Fibroblast of the aortic adventitia (primary cell): Measurements from ENCODE around the gene MRPS18A. TPM values are rescaled to one million over a fixed set of nuclear protein-coding genes. Genes with fewer than 3 reads are reported as not detected.
A peak's percentile ranks its signal among the peaks of the same experiment; 100 is the strongest.
"Not testable (repeated sequence)": the region's sequence is repeated elsewhere in the genome, so short reads cannot be mapped to it uniquely, and the experiment has no call there.

Experiments used
- DNase-seq: peaks from one replicate; pipeline ENCODE4 v3.0.0-alpha.2; 2010; ENCODE audit warnings: low read depth
- H3K4me3 ChIP-seq: 2 replicates; pipeline ENCODE4 v1.5.1; 2011; ENCODE audit warnings: low read depth, mild to moderate bottlenecking, control low read depth, low read length, moderate library complexity
- total RNA-seq: library from RNA; depleted of rRNA; stranded (reverse); fragments of >200 nt; gene quantifications from 2 replicates; pipeline ENCODE4 v1.2.3, GENCODE V29; 2012; ENCODE audit warnings: low replicate concordance
- TF ChIP-seq, protein P1 (sequence below): IDR thresholded peaks from 2 replicates; pipeline ENCODE4 v1.5.1; 2011; ENCODE audit warnings: mild to moderate bottlenecking, low read length, control low read depth, inconsistent platforms; ENCODE audit not compliant: insufficient read depth

MRPS18A gene
- total RNA-seq, 1 donor, result 32.4 TPM

DNA sequence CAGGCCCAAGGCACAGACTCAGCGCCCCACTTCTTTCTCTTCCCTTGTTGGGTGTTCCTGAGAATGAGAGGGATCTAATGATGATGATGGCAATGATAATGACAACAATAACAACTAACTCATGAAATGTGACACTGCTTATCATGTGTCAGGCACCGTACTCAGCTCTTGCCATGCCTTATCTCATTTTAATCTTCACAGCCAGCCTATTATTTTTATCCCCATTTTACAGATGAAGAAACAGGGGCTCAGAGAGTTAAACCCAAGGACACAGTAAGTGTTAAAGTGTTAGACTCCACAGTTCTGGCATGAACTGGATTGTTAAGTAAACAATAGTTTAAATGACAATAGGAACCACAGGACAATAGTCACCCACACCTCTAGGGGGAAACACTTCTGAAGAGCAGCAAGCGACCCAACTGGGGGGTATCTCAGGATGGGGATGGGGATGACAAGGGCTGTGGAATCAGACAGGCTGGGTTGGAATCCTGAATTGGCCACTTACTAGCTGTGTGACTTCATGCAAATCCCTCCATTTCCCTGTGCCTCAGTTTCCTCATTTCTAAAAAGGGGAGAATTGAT is 30.3 kb downstream of the MRPS18A start:
- H3K4me3 ChIP-seq, result no peak overlapping the region
- no peak for DNase-seq
- TF ChIP-seq, protein P1, sequence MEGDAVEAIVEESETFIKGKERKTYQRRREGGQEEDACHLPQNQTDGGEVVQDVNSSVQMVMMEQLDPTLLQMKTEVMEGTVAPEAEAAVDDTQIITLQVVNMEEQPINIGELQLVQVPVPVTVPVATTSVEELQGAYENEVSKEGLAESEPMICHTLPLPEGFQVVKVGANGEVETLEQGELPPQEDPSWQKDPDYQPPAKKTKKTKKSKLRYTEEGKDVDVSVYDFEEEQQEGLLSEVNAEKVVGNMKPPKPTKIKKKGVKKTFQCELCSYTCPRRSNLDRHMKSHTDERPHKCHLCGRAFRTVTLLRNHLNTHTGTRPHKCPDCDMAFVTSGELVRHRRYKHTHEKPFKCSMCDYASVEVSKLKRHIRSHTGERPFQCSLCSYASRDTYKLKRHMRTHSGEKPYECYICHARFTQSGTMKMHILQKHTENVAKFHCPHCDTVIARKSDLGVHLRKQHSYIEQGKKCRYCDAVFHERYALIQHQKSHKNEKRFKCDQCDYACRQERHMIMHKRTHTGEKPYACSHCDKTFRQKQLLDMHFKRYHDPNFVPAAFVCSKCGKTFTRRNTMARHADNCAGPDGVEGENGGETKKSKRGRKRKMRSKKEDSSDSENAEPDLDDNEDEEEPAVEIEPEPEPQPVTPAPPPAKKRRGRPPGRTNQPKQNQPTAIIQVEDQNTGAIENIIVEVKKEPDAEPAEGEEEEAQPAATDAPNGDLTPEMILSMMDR, result no peak

DNA sequence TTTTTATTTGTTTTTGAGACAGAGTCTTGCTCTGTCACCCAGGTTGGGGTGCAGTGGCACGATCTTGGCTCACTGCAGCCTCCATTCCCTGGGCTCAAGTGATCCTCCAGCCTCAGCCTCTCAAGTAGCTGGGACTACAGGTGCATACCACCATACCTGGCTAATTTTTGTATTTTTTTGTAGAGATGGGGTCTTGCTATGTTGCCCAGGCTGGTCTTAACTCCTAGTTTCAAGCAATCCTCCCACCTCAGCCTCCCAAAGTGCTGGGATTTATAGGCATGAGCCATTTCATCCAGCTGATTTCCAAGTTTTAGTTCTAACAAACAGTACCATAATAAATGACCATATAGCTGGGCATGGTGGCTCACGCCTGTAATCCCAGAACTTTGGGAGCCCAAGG is 34.8 kb downstream of the MRPS18A start:
- DNase-seq, H3K4me3 ChIP-seq: not testable (repeated sequence)

DNA sequence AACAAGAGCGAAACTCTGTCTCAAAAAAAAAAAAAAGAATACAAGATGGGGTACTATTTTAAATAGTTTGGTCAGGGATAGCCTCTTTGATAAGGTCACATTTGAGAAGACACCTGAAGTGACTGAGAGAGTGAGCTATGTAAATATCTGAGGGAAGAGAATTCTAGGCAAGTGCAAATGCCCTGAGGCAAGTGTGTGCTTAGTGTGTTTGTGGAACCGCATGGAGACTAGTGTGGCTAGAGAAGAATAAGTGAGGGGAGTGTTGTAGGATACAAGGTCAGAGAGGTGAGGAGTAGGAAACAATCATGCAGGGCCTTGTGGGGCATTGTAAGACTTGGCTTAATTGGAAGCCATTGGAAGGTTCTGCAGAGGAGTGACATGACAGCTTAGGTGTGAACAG is 39.3 kb downstream of the MRPS18A start:
- no peak overlapping the region for H3K4me3 ChIP-seq
- TF ChIP-seq, protein P1, result no peak
- DNase-seq, result no peak

DNA sequence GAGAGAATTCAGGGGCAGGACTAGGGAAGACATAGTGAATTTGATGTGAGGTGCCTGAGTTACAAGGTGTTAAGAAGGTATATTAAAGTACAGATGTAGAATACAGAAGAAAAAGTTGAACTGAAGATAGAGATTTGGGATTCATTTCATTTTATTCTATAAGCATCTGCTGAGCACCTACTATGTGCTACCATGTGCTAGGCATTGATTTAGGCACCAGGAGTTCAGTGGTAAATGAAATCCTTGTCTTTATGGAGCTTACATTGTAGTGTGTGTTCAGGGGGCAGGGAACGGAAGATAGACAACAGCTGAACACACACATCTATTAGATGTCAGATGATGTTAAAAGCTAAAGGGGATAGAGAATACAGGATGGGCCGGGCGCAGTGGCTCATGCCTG is 40.0 kb downstream of the MRPS18A start:
- H3K4me3 ChIP-seq, result no peak overlapping the region
- TF ChIP-seq, protein P1, result no peak
- DNase-seq, result no peak

DNA sequence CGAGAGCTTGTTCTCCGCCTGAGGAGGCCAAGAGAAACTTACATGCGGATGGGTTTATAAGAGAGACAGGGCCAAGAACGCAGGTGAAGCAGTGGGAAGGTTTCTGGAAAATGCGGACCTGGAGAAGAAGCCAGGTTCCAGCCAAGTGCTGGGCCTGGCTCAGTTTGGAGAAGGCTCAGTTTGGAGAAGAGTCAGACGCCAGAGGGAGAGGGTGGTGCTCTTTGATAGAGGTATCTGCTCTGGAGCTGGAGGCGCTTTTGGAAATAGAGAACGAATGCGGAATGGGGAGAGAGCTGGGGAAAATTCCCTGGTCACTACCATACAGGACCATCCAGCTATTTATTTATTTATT is 42.0 kb downstream of the MRPS18A start:
- no peak for DNase-seq
- H3K4me3 ChIP-seq, result peak overlapping the region; percentile 61
- TF ChIP-seq, protein P1, result no peak

DNA sequence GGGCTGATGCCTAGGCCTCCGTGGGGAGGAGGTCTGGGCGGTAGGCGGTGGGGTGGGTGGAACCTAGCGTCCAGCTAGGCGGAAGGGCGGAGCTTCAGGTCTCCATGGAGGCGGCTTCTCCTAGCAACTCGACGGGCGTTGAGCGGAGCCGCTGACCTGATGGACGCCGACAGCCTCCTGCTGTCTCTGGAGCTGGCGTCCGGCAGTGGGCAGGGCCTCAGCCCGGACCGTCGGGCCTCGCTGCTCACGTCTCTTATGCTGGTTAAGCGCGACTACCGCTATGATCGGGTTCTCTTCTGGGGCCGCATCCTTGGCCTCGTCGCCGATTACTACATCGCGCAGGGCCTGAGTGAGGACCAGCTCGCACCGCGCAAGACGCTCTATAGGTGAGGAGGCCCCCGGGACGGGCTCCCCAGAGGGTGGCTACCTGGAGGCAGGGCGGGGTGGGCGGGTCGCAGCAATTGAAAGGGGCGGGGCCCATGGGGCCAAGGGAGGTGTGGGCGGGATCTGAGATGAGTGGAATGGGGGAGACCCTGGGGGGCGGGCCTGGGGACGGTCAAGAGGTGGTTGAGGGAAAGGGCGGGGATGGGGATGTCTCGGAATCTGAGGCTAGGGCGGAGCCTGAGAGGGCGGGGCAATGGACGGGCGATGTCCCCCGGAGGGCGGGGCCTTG is 42.5 kb downstream of the MRPS18A start, which contains the start of gene RSPH9:
TSS of gene RSPH9 (plus strand) at position 97 of the 673 bp plus-strand sequence. CDS start at position 160, 63 bp downstream.
- peak; percentile 63 for DNase-seq

DNA sequence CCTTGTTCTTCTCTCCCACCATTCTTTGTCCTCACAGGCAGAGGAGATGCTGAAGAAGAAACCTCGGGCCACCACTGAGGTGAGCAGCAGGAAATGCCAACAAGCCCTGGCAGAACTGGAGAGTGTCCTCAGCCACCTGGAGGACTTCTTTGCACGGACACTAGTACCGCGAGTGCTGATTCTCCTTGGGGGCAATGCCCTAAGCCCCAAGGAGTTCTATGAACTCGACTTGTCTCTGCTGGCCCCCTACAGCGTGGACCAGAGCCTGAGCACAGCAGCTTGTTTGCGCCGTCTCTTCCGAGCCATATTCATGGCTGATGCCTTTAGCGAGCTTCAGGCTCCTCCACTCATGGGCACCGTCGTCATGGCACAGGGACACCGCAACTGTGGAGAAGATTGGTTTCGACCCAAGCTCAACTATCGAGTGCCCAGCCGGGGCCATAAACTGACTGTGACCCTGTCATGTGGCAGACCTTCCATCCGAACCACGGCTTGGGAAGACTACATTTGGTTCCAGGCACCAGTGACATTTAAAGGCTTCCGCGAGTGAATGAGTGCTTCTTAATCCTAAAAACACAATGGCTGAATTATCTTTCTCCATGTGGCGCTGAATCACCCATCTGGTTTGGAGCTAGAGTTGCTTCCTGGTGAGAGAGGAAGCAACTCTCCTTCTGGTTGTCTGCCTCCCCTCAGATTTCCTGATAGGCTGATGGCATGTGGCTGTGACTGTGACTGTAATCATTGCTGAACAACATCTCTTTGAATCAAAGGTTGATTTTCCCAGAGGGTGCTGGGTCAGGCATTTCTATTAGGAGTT is 47.4 kb downstream of the MRPS18A start:
- H3K4me3 ChIP-seq, result no peak overlapping the region
- TF ChIP-seq, protein P1, result no peak
- DNase-seq, result no peak

More for the DNA sequence above, 42.5 kb downstream of the MRPS18A start, which contains the start of gene RSPH9:
- peak within 1 kb of the TSS; percentile 61 for H3K4me3 ChIP-seq
- TF ChIP-seq, protein P1, result no peak
